Measurements from ENCODE around the gene THPO.

DNA sequence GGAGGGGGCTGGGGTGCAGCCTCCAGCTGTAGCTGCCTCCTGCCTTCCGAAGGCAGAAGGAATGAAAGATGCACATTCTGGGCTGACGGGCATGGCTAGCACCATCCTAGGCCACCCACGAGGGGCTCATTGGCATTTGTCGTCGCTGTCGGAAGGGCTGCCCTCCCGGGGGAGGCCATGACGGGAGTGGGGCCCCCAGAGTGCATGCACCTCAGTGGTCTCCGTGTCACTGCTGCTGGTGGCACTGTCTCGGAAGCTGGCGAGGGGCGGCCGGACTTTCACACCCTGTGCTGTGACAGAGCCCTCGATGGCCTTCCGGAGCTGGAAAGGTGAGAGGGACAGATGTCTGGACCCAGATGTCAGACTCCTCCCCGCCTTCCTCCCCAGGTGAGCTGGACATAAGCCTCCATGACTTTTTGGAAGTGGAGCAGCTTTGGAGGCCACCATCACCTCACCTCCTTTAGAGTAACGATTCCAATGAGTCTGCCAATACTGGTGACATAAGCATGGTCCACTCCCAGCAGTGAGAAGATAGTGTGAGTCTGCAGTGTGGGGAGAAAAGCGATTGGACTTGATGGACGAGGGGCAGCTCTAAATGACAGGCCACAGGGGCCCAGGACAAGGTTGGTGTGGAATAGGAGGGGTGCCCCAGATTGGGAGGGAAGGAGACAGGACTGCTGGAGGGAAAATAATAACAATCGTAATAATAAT, 31.4 kb downstream of the THPO start:
- TF ChIP-seq, protein P1, sequence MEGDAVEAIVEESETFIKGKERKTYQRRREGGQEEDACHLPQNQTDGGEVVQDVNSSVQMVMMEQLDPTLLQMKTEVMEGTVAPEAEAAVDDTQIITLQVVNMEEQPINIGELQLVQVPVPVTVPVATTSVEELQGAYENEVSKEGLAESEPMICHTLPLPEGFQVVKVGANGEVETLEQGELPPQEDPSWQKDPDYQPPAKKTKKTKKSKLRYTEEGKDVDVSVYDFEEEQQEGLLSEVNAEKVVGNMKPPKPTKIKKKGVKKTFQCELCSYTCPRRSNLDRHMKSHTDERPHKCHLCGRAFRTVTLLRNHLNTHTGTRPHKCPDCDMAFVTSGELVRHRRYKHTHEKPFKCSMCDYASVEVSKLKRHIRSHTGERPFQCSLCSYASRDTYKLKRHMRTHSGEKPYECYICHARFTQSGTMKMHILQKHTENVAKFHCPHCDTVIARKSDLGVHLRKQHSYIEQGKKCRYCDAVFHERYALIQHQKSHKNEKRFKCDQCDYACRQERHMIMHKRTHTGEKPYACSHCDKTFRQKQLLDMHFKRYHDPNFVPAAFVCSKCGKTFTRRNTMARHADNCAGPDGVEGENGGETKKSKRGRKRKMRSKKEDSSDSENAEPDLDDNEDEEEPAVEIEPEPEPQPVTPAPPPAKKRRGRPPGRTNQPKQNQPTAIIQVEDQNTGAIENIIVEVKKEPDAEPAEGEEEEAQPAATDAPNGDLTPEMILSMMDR (IDR thresholded peaks at IDR 0.05; ENCODE audit: low read length), result no peak
- TF ChIP-seq EZH2phosphoT487 (IDR thresholded peaks at IDR 0.05; ENCODE audit: low read length) (no peak), EZH2 (optimal IDR thresholded peaks at IDR 0.05; ENCODE audit: low read depth, low read length) (no peak)

Data from MM.1S (cell line).